H9 (cell line): ENCODE measurements around the gene QSOX2. TPM values are rescaled to one million over a fixed set of nuclear protein-coding genes. Genes with fewer than 3 reads are reported as not detected.

Source experiments
- DNase-seq: peaks from one replicate; pipeline ENCODE4 v3.0.0-alpha.2; 2017
- H2AFZ ChIP-seq: one replicate; pipeline ENCODE4 v1.6.1; 2013; ENCODE audit warnings: mild to moderate bottlenecking, low read length, control low read depth, moderate library complexity
- H2AK5ac ChIP-seq: 2 replicates; pipeline ENCODE4 v1.6.1; 2013; ENCODE audit warnings: low read length, control low read depth, mixed read lengths; ENCODE audit not compliant: insufficient read length
- H2BK120ac ChIP-seq: one replicate; pipeline ENCODE4 v1.6.1; 2013; ENCODE audit warnings: low read depth, mild to moderate bottlenecking, low read length, control low read depth, inconsistent platforms; ENCODE audit not compliant: poor library complexity, severe bottlenecking
- H2BK12ac ChIP-seq: 2 replicates; pipeline ENCODE4 v1.6.1; 2013; ENCODE audit warnings: low read length, control low read depth, mixed read lengths, low read depth; ENCODE audit not compliant: insufficient read length
- H2BK15ac ChIP-seq: 2 replicates; pipeline ENCODE4 v1.6.1; 2013; ENCODE audit warnings: low read depth, low read length, control low read depth
- H2BK20ac ChIP-seq: one replicate; pipeline ENCODE4 v1.6.1; 2013; ENCODE audit warnings: low read depth, mild to moderate bottlenecking, low read length, control low read depth, inconsistent platforms; ENCODE audit not compliant: poor library complexity, severe bottlenecking
- H2BK5ac ChIP-seq: 2 replicates; pipeline ENCODE4 v1.6.1; 2013; ENCODE audit warnings: low read length, control low read depth, mixed read lengths; ENCODE audit not compliant: insufficient read length
- H3K14ac ChIP-seq: 2 replicates; pipeline ENCODE4 v1.6.1; 2013; ENCODE audit warnings: low read length, control low read depth; ENCODE audit not compliant: insufficient read depth
- H3K18ac ChIP-seq: 2 replicates; pipeline ENCODE4 v1.6.1; 2013; ENCODE audit warnings: low read depth, mild to moderate bottlenecking, mixed read lengths, low read length, control low read depth; ENCODE audit not compliant: insufficient read length
- H3K23ac ChIP-seq: 2 replicates; pipeline ENCODE4 v1.6.1; 2013; ENCODE audit warnings: low read length, control low read depth, mixed read lengths, low read depth; ENCODE audit not compliant: insufficient read length
- H3K23me2 ChIP-seq: 2 replicates; pipeline ENCODE4 v1.6.1; 2013; ENCODE audit warnings: low read depth, mild to moderate bottlenecking, mixed read lengths, low read length, control low read depth; ENCODE audit not compliant: insufficient read length, poor library complexity, severe bottlenecking
- H3K27ac ChIP-seq: 2 replicates; pipeline ENCODE4 v1.5.1; 2013; ENCODE audit warnings: low read length, control low read depth, mixed read lengths, low read depth; ENCODE audit not compliant: insufficient read length
- H3K27me3 ChIP-seq: 2 replicates; pipeline ENCODE4 v1.6.1; 2013; ENCODE audit warnings: low read length, control low read depth, inconsistent platforms; ENCODE audit not compliant: insufficient read depth
- H3K4ac ChIP-seq: 2 replicates; pipeline ENCODE4 v1.6.1; 2013; ENCODE audit warnings: low read depth, mild to moderate bottlenecking, control low read depth, inconsistent platforms, low read length, moderate library complexity
- H3K4me1 ChIP-seq: 2 replicates; pipeline ENCODE4 v1.6.1; 2013; ENCODE audit warnings: low read length, control low read depth, inconsistent platforms; ENCODE audit not compliant: insufficient read depth
- H3K4me2 ChIP-seq: 2 replicates; pipeline ENCODE4 v1.6.1; 2013; ENCODE audit warnings: low read length, control low read depth, mixed read lengths; ENCODE audit not compliant: insufficient read length, insufficient read depth
- H3K56ac ChIP-seq: 2 replicates; pipeline ENCODE4 v1.6.1; 2013; ENCODE audit warnings: low read depth, mild to moderate bottlenecking, mixed read lengths, low read length, control low read depth; ENCODE audit not compliant: insufficient read length
- H3K79me1 ChIP-seq: 2 replicates; pipeline ENCODE4 v1.6.1; 2013; ENCODE audit warnings: low read depth, mild to moderate bottlenecking, moderate library complexity, low read length, control low read depth, inconsistent platforms; ENCODE audit not compliant: insufficient read depth, poor library complexity, severe bottlenecking
- H3K79me2 ChIP-seq: 2 replicates; pipeline ENCODE4 v1.6.1; 2013; ENCODE audit warnings: low read length, control low read depth, inconsistent platforms; ENCODE audit not compliant: insufficient read depth
- H3K9ac ChIP-seq: 2 replicates; pipeline ENCODE4 v1.6.1; 2013; ENCODE audit warnings: low read length, control low read depth, mixed read lengths; ENCODE audit not compliant: insufficient read length; ENCODE audit errors: extremely low read depth
- H3K9me3 ChIP-seq: one replicate; pipeline ENCODE4 v1.6.1; 2013; ENCODE audit warnings: low read depth, low read length, inconsistent platforms; ENCODE audit not compliant: control insufficient read depth
- H3T11ph ChIP-seq: one replicate; pipeline ENCODE4 v1.6.1; 2013; ENCODE audit warnings: mild to moderate bottlenecking, low read length, control low read depth, inconsistent platforms
- H4K20me1 ChIP-seq: one replicate; pipeline ENCODE4 v1.6.1; 2013; ENCODE audit not compliant: control insufficient read depth, insufficient read length, insufficient read depth
- H4K5ac ChIP-seq: 2 replicates; pipeline ENCODE4 v1.6.1; 2013; ENCODE audit warnings: low read depth, mild to moderate bottlenecking, mixed read lengths, low read length, control low read depth; ENCODE audit not compliant: insufficient read length
- H4K8ac ChIP-seq: replicated peaks from 2 replicates; pipeline ENCODE4 v1.6.1; 2013; ENCODE audit warnings: low read length, control low read depth, mixed read lengths, low read depth; ENCODE audit not compliant: insufficient read length
- H4K91ac ChIP-seq: 2 replicates; pipeline ENCODE4 v1.6.1; 2013; ENCODE audit warnings: low read depth, mild to moderate bottlenecking, moderate library complexity, mixed read lengths, low read length, control low read depth; ENCODE audit not compliant: insufficient read length
- H3K27ac Mint-ChIP-seq, 3 experiments: 2 replicates in 2 of 3; 3 replicates in 1 of 3; pipeline ENCODE4 v1.8.0; 2020 to 2021; ENCODE audit warnings: mixed read lengths in 3 of 3, mild to moderate bottlenecking in 1 of 3, moderate library complexity in 1 of 3
- H3K27me3 Mint-ChIP-seq: 2 replicates; pipeline ENCODE4 v1.8.0; 2021; ENCODE audit warnings: low read depth, mild to moderate bottlenecking, moderate library complexity, mixed read lengths
- H3K36me3 Mint-ChIP-seq, 3 experiments: 2 replicates in 2 of 3; 3 replicates in 1 of 3; pipeline ENCODE4 v1.8.0; 2020 to 2021; ENCODE audit warnings: low read depth in 3 of 3, mixed read lengths in 3 of 3; ENCODE audit not compliant: insufficient read depth in 1 of 3
- H3K4me1 Mint-ChIP-seq, 2 experiments: 2 replicates each; pipeline ENCODE4 v1.8.0; 2020; ENCODE audit warnings: mixed read lengths in 2 of 2
- H3K4me3 Mint-ChIP-seq, 2 experiments: 2 replicates in 1 of 2; 3 replicates in 1 of 2; pipeline ENCODE4 v1.8.0; 2020 to 2021; ENCODE audit warnings: mild to moderate bottlenecking in 2 of 2, mixed read lengths in 2 of 2, moderate library complexity in 1 of 2
- H3K9me3 Mint-ChIP-seq, 2 experiments: 2 replicates in 1 of 2; 3 replicates in 1 of 2; pipeline ENCODE4 v1.8.0; 2020; ENCODE audit warnings: mild to moderate bottlenecking in 2 of 2, mixed read lengths in 2 of 2, moderate library complexity in 1 of 2
- CTCF ChIP-seq: fragments of 200-600 bp; sonication (generic); conservative IDR thresholded peaks from 3 replicates; pipeline ENCODE4 v1.8.0; 2021; ENCODE audit warnings: antibody characterized with exemption, mild to moderate bottlenecking
- WGBS: extraction: QIAGEN DNeasy Blood & Tissue Kit; methylation state at CpG from one replicate; pipeline ENCODE4 v1.1.7; 2013; ENCODE audit warnings: missing lambda C conversion rate, low lambda C conversion rate, mixed read lengths; ENCODE audit not compliant: insufficient read length; ENCODE audit errors: extremely low coverage; 5-methylcytosine and 5-hydroxymethylcytosine counted together
- total RNA-seq: library from RNA; stranded (reverse); gene quantifications from 2 replicates; pipeline ENCODE4 v1.2.1, GENCODE V29; 2021

The QSOX2 gene
- total RNA-seq, 1 experiment from 2014 or later = 25.8 TPM

GRCh38 chr9:136198605-136199083 is 47.0 kb downstream of the QSOX2 start:
- no CpG with 5 or more reads among the region's 62 CpGs for WGBS
- peak overlapping the region; percentile 13 for H3K4me2 ChIP-seq
- no peak; the same call in 2 of the 3 replicates for TF ChIP-seq CTCF

More at GRCh38 chr9:136198605-136199083, 47.0 kb downstream of the QSOX2 start:
- Histone ChIP-seq H4K8ac (no peak overlapping the region), H3K27me3 (peaks cover 88% of the 10 kb centered on the region), H3T11ph (no peak overlapping the region), H3K23ac (no peak overlapping the region), H4K5ac (no peak overlapping the region), H2BK20ac (no peak overlapping the region), H3K18ac (no peak overlapping the region), H3K79me1 (no peaks in the 10 kb centered on the region), H3K4me1 (no peaks in the 10 kb centered on the region), H3K23me2 (peaks cover 5% of the 10 kb centered on the region), H3K79me2 (no peaks in the 10 kb centered on the region), H4K20me1 (no peaks in the 10 kb centered on the region), H3K9me3 (no peaks in the 10 kb centered on the region), H2AFZ (no peak overlapping the region), H3K56ac (no peak overlapping the region), H3K27ac (no peak overlapping the region), H2BK12ac (no peak overlapping the region), H2BK5ac (no peak overlapping the region), H2BK120ac (no peak overlapping the region), H3K9ac (no peak overlapping the region), H3K4ac (no peak overlapping the region), H3K14ac (no peak overlapping the region), H2AK5ac (no peak overlapping the region), H2BK15ac (no peak overlapping the region), H4K91ac (no peak overlapping the region)
- no peak for DNase-seq
- H3K4me1 Mint-ChIP-seq = peaks cover 11 to 29% of the 10 kb centered on the region in 2 experiments
- H3K9me3 Mint-ChIP-seq = no peaks in the 10 kb centered on the region
- H3K27ac Mint-ChIP-seq = no peak overlapping the region
- peak overlapping the region in 1 of 2 experiments; percentile 54; a peak in 1 of 5 replicates for H3K4me3 Mint-ChIP-seq
- no peaks in the 10 kb centered on the region for H3K36me3 Mint-ChIP-seq
- H3K27me3 Mint-ChIP-seq = peaks cover 97% of the 10 kb centered on the region
